HEK293 (cell line): ENCODE data around the gene RNF175.
A peak's percentile ranks its signal among the peaks of the same experiment; 100 is the strongest.

Experiments
- CTCF ChIA-PET: fragments of 350-600 bp; formaldehyde crosslinking; extraction: SDS; loops from one replicate; lab custom pipeline; 2021; ENCODE audit warnings: antibody characterized with exemption; lab: Yijun Ruan, JAX
- POLR2A ChIA-PET: fragments of 300-600 bp; formaldehyde crosslinking; extraction: SDS; loops from one replicate; lab custom pipeline; 2020; ENCODE audit warnings: antibody characterized with exemption, inconsistent platforms; lab: Yijun Ruan, JAX
- H3K27ac ChIP-seq: fragments of 200-500 bp; sonication (Bioruptor generic); 2 replicates; pipeline ENCODE4 v1.5.1; 2014; ENCODE audit warnings: low read depth, low read length, control low read depth, inconsistent platforms; ENCODE audit errors: extremely low read depth
- H3K36me3 ChIP-seq, 2 experiments: fragments of 200-500 bp in 1 of 2; sonication (Bioruptor generic) in 1 of 2; 1 replicate in 1 of 2; 2 replicates in 1 of 2; pipeline ENCODE4 v1.5.1; 2014 to 2017; ENCODE audit warnings: inconsistent platforms in 2 of 2, low read length in 2 of 2; ENCODE audit not compliant: control insufficient read depth in 2 of 2, insufficient read depth in 1 of 2
- H3K4me1 ChIP-seq: fragments of 200-500 bp; sonication (Bioruptor generic); 2 replicates; pipeline ENCODE4 v1.5.1; 2014; ENCODE audit warnings: mild to moderate bottlenecking, low read length, inconsistent platforms; ENCODE audit not compliant: control insufficient read depth, insufficient read depth
- H3K4me3 ChIP-seq: 2 replicates; pipeline ENCODE4 v1.5.1; 2011; ENCODE audit warnings: low read depth, mild to moderate bottlenecking, control low read depth, low read length, moderate library complexity
- H3K9me3 ChIP-seq: fragments of 200-500 bp; sonication (Bioruptor generic); 2 replicates; pipeline ENCODE4 v1.5.1; 2014; ENCODE audit warnings: low read depth, low read length, inconsistent platforms; ENCODE audit not compliant: control insufficient read depth, insufficient read depth
- GLI4 ChIP-seq: fragments of 450-650 bp; formaldehyde crosslinking; IDR thresholded peaks from 2 replicates; pipeline ENCODE4 v1.5.1; 2016; ENCODE audit warnings: missing biosample characterization, missing genetic modification characterization
- HOXA7 ChIP-seq: sonication (generic); formaldehyde crosslinking; IDR thresholded peaks from 2 replicates; pipeline ENCODE4 v1.8.1; 2022; ENCODE audit warnings: missing genetic modification reagents, borderline replicate concordance
- KLF16 ChIP-seq: fragments of 450-650 bp; formaldehyde crosslinking; IDR thresholded peaks from 2 replicates; pipeline ENCODE4 v1.5.1; 2017; ENCODE audit warnings: missing biosample characterization, missing genetic modification characterization
- ZBTB49 ChIP-seq: fragments of 450-650 bp; formaldehyde crosslinking; IDR thresholded peaks from 2 replicates; pipeline ENCODE4 v1.5.1; 2016; ENCODE audit warnings: missing biosample characterization, missing genetic modification characterization, low read depth
- ZFHX2 ChIP-seq: fragments of 450-650 bp; formaldehyde crosslinking; conservative IDR thresholded peaks from 2 replicates; pipeline ENCODE4 v1.5.1; 2016; ENCODE audit warnings: missing biosample characterization, missing genetic modification characterization
- ZNF239 ChIP-seq: fragments of 450-650 bp; formaldehyde crosslinking; IDR thresholded peaks from 2 replicates; pipeline ENCODE4 v1.5.1; 2016; ENCODE audit warnings: missing biosample characterization, missing genetic modification characterization
- ZNF311 ChIP-seq: fragments of 450-650 bp; formaldehyde crosslinking; IDR thresholded peaks from 2 replicates; pipeline ENCODE4 v1.5.1; 2017; ENCODE audit warnings: missing biosample characterization, missing genetic modification characterization, borderline replicate concordance
- ZNF341 ChIP-seq: fragments of 450-650 bp; formaldehyde crosslinking; IDR thresholded peaks from 2 replicates; pipeline ENCODE4; 2016; ENCODE audit warnings: low read depth, missing biosample characterization, missing genetic modification characterization
- ZNF488 ChIP-seq: fragments of 450-650 bp; formaldehyde crosslinking; IDR thresholded peaks from 2 replicates; pipeline ENCODE4 v1.5.1; 2016; ENCODE audit warnings: missing biosample characterization, missing genetic modification characterization
- ZNF514 ChIP-seq: fragments of 450-650 bp; formaldehyde crosslinking; IDR thresholded peaks from 2 replicates; pipeline ENCODE4 v1.5.1; 2016; ENCODE audit warnings: missing biosample characterization, missing genetic modification characterization
- ZNF600 ChIP-seq: fragments of 450-650 bp; formaldehyde crosslinking; IDR thresholded peaks from 2 replicates; pipeline ENCODE4 v1.5.1; 2016; ENCODE audit warnings: missing biosample characterization, missing genetic modification characterization
- ZXDB ChIP-seq: fragments of 450-650 bp; formaldehyde crosslinking; IDR thresholded peaks from 2 replicates; pipeline ENCODE4 v1.5.1; 2016; ENCODE audit warnings: missing biosample characterization, missing genetic modification characterization
- TF ChIP-seq, protein P1 (sequence below): fragments of 450-650 bp; formaldehyde crosslinking; IDR thresholded peaks from 2 replicates; pipeline ENCODE4 v1.5.1; 2017; ENCODE audit warnings: missing biosample characterization, mild to moderate bottlenecking, missing genetic modification characterization, moderate library complexity
- TF ChIP-seq, protein P2 (sequence below): fragments of 450-650 bp; formaldehyde crosslinking; optimal IDR thresholded peaks from 2 replicates; pipeline ENCODE3; 2016; ENCODE audit warnings: missing biosample characterization, mild to moderate bottlenecking, missing genetic modification characterization
- TF ChIP-seq, protein P3 (sequence below): fragments of 450-650 bp; formaldehyde crosslinking; IDR thresholded peaks from 2 replicates; pipeline ENCODE4 v1.5.1; 2016; ENCODE audit warnings: missing biosample characterization, missing genetic modification characterization
- TF ChIP-seq, protein P4 (sequence below): fragments of 450-650 bp; formaldehyde crosslinking; IDR thresholded peaks from 2 replicates; pipeline ENCODE4 v1.5.1; 2016; ENCODE audit warnings: missing biosample characterization, missing genetic modification characterization

Gene RNF175

GRCh38 chr4:153789741-153790499 is 30.1 kb upstream of the RNF175 start (continued):
- TF ChIP-seq ZBTB49 (tag by site-specific recombination) = no peak
- no peak for TF ChIP-seq ZNF239 (tag by site-specific recombination)

GRCh38 chr4:153788413-153789276 is 28.8 kb upstream of the RNF175 start, which contains the start of gene SFRP2:
TSS of gene SFRP2 (minus strand) at chr4:153789083. CDS start at chr4:153788835, 248 bp downstream.
- CTCF ChIA-PET = no interaction called here
- no peak; the same call in 1 of the 2 replicates for TF ChIP-seq ZNF341 (tag by site-specific recombination)
- TF ChIP-seq, protein P1, sequence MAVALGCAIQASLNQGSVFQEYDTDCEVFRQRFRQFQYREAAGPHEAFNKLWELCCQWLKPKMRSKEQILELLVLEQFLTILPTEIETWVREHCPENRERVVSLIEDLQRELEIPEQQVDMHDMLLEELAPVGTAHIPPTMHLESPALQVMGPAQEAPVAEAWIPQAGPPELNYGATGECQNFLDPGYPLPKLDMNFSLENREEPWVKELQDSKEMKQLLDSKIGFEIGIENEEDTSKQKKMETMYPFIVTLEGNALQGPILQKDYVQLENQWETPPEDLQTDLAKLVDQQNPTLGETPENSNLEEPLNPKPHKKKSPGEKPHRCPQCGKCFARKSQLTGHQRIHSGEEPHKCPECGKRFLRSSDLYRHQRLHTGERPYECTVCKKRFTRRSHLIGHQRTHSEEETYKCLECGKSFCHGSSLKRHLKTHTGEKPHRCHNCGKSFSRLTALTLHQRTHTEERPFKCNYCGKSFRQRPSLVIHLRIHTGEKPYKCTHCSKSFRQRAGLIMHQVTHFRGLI (tag by site-specific recombination) = peak; percentile 60
- TF ChIP-seq, protein P2, sequence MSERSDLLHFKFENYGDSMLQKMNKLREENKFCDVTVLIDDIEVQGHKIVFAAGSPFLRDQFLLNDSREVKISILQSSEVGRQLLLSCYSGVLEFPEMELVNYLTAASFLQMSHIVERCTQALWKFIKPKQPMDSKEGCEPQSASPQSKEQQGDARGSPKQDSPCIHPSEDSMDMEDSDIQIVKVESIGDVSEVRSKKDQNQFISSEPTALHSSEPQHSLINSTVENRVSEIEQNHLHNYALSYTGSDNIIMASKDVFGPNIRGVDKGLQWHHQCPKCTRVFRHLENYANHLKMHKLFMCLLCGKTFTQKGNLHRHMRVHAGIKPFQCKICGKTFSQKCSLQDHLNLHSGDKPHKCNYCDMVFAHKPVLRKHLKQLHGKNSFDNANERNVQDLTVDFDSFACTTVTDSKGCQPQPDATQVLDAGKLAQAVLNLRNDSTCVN (tag by site-specific recombination) = peak; percentile 45
- Histone ChIP-seq H3K27ac (peak within 1 kb of the TSS; percentile 49; the same call in 1 of the 2 replicates), H3K36me3 (no peaks in the 10 kb centered on the region), H3K9me3 (no peaks in the 10 kb centered on the region), H3K4me3 (peak within 1 kb of the TSS; percentile 12), H3K4me1 (peaks cover 7% of the 10 kb centered on the region)
- POLR2A ChIA-PET = no interaction called here

- TF ChIP-seq, protein P3, sequence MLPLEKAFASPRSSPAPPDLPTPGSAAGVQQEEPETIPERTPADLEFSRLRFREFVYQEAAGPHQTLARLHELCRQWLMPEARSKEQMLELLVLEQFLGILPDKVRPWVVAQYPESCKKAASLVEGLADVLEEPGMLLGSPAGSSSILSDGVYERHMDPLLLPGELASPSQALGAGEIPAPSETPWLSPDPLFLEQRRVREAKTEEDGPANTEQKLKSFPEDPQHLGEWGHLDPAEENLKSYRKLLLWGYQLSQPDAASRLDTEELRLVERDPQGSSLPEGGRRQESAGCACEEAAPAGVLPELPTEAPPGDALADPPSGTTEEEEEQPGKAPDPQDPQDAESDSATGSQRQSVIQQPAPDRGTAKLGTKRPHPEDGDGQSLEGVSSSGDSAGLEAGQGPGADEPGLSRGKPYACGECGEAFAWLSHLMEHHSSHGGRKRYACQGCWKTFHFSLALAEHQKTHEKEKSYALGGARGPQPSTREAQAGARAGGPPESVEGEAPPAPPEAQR (tag by site-specific recombination) = no peak
- peak; percentile 68 for TF ChIP-seq ZNF341 (tag by site-specific recombination)
- Histone ChIP-seq H3K9me3 (no peaks in the 10 kb centered on the region), H3K4me3 (no peak overlapping the region), H3K36me3 (no peaks in the 10 kb centered on the region), H3K4me1 (peaks cover 7% of the 10 kb centered on the region), H3K27ac (peak overlapping the region; percentile 49; the same call in 1 of the 2 replicates)
- ChIA-PET POLR2A (no interaction called here), CTCF (no interaction called here)
Measured at GRCh38 chr4:153788051-153788412, 28.2 kb upstream of the RNF175 start.

DNA sequence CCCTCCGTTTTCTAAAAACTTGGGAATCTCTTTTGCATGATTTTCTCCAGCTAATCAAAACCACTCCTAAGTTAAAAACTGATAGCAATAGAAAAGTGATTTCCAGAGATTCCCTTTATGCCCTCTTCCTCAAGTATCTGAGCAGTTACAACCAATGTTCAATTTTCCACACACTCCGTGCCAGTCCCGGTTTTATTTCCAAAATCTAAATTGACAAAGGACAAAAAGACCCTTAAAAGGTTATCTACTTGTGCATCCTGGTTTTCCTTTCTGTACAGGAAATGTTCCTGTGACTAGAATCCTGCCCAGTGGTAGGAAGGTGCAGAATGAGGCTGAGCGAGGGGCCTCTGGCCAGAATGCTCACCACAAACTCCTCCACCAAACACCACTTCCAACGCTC is 27.8 kb upstream of the RNF175 start:
- ChIA-PET CTCF (interaction anchor here (1.1 to 1.2 kb wide), 2 partner anchors 37 to 232 kb away, joined by 3 to 4 read pairs; no protein-coding TSS in a partner anchor), POLR2A (no interaction called here)
- peaks cover 11% of the 10 kb centered on the region for H3K4me1 ChIP-seq
- H3K9me3 ChIP-seq = no peaks in the 10 kb centered on the region
- no peaks in the 10 kb centered on the region for H3K36me3 ChIP-seq
- H3K27ac ChIP-seq = no peak overlapping the region; the same call in 1 of the 2 replicates
- no peak overlapping the region for H3K4me3 ChIP-seq
- no peak for TF ChIP-seq HOXA7 (CRISPR knock-in tag)
- TF ChIP-seq ZNF311 (tag by site-specific recombination) = no peak
- TF ChIP-seq GLI4 = no peak
- TF ChIP-seq, protein P4, sequence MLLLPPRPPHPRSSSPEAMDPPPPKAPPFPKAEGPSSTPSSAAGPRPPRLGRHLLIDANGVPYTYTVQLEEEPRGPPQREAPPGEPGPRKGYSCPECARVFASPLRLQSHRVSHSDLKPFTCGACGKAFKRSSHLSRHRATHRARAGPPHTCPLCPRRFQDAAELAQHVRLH (tag by site-specific recombination) = no peak
- TF ChIP-seq ZXDB (tag by site-specific recombination) = no peak
- no peak for TF ChIP-seq KLF16 (tag by site-specific recombination)
- no peak for TF ChIP-seq ZNF488
- TF ChIP-seq ZFHX2 (tag by site-specific recombination) = no peak
- TF ChIP-seq ZNF600 (tag by site-specific recombination) = no peak
- no peak for TF ChIP-seq ZNF514 (tag by site-specific recombination)
